Spleen (tissue), 11 donors: Measurements from ENCODE around the gene SNX12. TPM values are rescaled to one million over a fixed set of nuclear protein-coding genes. Genes with fewer than 3 reads are reported as not detected.

Experiments used
- DNase-seq: peaks from one replicate; pipeline ENCODE4 v3.0.0-alpha.2; 2020
- H3K27ac ChIP-seq, 8 donors: fragments of 200-600 bp; sonication (generic) in 7 of 8; 1 replicate in 4 of 8; 2 replicates in 4 of 8; pipeline versions ENCODE4 v1.5.0 to v1.8.0; 2016 to 2021; ENCODE audit warnings: inconsistent platforms in 4 of 8, mild to moderate bottlenecking in 4 of 8, moderate library complexity in 1 of 8
- H3K27me3 ChIP-seq, 7 donors: fragments of 200-600 bp; sonication (generic) in 6 of 7; replicated peaks in 1 of 7; 1 replicate in 4 of 7; 2 replicates in 3 of 7; pipeline versions ENCODE4 v1.5.0 to v1.8.0; 2016 to 2021; ENCODE audit warnings: inconsistent platforms in 3 of 7, mild to moderate bottlenecking in 1 of 7
- H3K36me3 ChIP-seq, 6 donors: fragments of 200-600 bp; sonication (generic) in 5 of 6; 1 replicate in 4 of 6; 2 replicates in 2 of 6; pipeline versions ENCODE4 v1.5.0 to v1.8.0; 2016 to 2021; ENCODE audit warnings: inconsistent platforms in 2 of 6
- H3K4me1 ChIP-seq, 6 donors: fragments of 200-600 bp; sonication (generic) in 5 of 6; 1 replicate in 3 of 6; 2 replicates in 3 of 6; pipeline versions ENCODE4 v1.5.0 to v1.8.0; 2016 to 2021; ENCODE audit warnings: inconsistent platforms in 3 of 6
- H3K4me3 ChIP-seq, 8 donors: fragments of 200-600 bp; sonication (generic) in 7 of 8; 1 replicate in 4 of 8; 2 replicates in 4 of 8; pipeline versions ENCODE4 v1.5.0 to v1.8.0; 2016 to 2021; ENCODE audit warnings: inconsistent platforms in 4 of 8, mild to moderate bottlenecking in 4 of 8, moderate library complexity in 2 of 8
- H3K9me3 ChIP-seq, 8 donors: fragments of 200-600 bp; sonication (generic) in 7 of 8; 1 replicate in 4 of 8; 2 replicates in 4 of 8; pipeline versions ENCODE4 v1.5.0 to v1.8.0; 2016 to 2021; ENCODE audit warnings: inconsistent platforms in 4 of 8
- CTCF ChIP-seq, 11 experiments: fragments of 200-600 bp in 7 of 11; fragments of 450-650 bp in 4 of 11; sonication (generic) in 4 of 11; IDR thresholded peaks in 8 of 11; conservative IDR thresholded peaks in 3 of 11; 1 replicate in 7 of 11; 2 replicates in 4 of 11; pipeline versions ENCODE4 v1.4.0 to v1.8.0; 2016 to 2021; ENCODE audit warnings: antibody characterized with exemption in 11 of 11, inconsistent platforms in 4 of 11, mild to moderate bottlenecking in 1 of 11
- POLR2A ChIP-seq, 3 donors: fragments of 450-650 bp; IDR thresholded peaks; one replicate each; pipeline ENCODE4 v1.5.1; 2017; ENCODE audit warnings: antibody characterized with exemption in 3 of 3, mild to moderate bottlenecking in 1 of 3
- POLR2AphosphoS5 ChIP-seq, 3 donors: sonication (generic); formaldehyde crosslinking; IDR thresholded peaks; one replicate each; pipeline ENCODE4 v1.5.1; 2017; ENCODE audit warnings: antibody characterized with exemption in 3 of 3
- WGBS, 5 donors: extraction: QIAGEN DNeasy Blood & Tissue Kit in 3 of 5; methylation state at CpG; one replicate each; pipeline versions ENCODE4 v1.1.5 to v1.1.7; 2013 to 2018; 5-methylcytosine and 5-hydroxymethylcytosine counted together
- intact Hi-C: fragments of 100-400 bp; cut with DNase I; formaldehyde crosslinking; loops from one replicate; pipeline ENCODE4 v1.15.0; 2023; ENCODE audit warnings: low total_unique reads
- polyA plus RNA-seq, 3 donors: library from polyadenylated mRNA; stranded (reverse); fragments of 200-250 nt; gene quantifications; one replicate each; pipeline ENCODE4 v1.2.1, GENCODE V29; 2013
- total RNA-seq, 7 donors: library from RNA; depleted of rRNA in 3 of 7; stranded (reverse); fragments of >200 nt in 3 of 7; fragmentation: NEBNext Ultra II Directional in 4 of 7; extraction: Animal tissue kit (Norgen Biotek cat#: 25700) in 4 of 7; gene quantifications; one replicate each; pipeline versions ENCODE4 v1.1.0 to v1.2.1, GENCODE V29; 2016 to 2021
- donor health status: healthy with polysubstance abuse.
- donor health status: DM: no; HTN: no; CAD: no; lungs with moderate emphysema.
- donor health status: DM: no; HTN: no; CAD: no.
- donor health status: Bipolar disorder and iron deficiency.
- donor health status: healthy.
- donor health status: DM: no; HTN: no; CAD: no.
- donor health status: DM: yes; HTN: yes; CAD: no.

SNX12 gene
- total and polyA plus RNA-seq, 10 donors = 11.7 to 47.6 (median 39.6) TPM

- 50 to 70% (median 64%) methylated on average over 1 of the region's 1 CpG for WGBS, 5 donors
- no peak within 1 kb of the TSS for H3K4me3 ChIP-seq
- no peaks in the 10 kb centered on the region for H3K27me3 ChIP-seq
- intact Hi-C loops = no loop called here
- H3K9me3 ChIP-seq = no peaks in the 10 kb centered on the region
- peaks cover 8 to 91% (median 61%) of the 10 kb centered on the region in 6 donors for H3K4me1 ChIP-seq
- DNase-seq = peak; percentile 22
- TF ChIP-seq CTCF (IDR thresholded peaks at IDR 0.05 in 8 of 11, conservative IDR thresholded peaks at IDR 0.05 in 3 of 11) = no peak
- peak in 1 of 3 donors; percentile 4 for TF ChIP-seq POLR2AphosphoS5 (IDR thresholded peaks at IDR 0.05)
- peaks cover 0 to 26% (median 0%) of the 10 kb centered on the region in 6 donors for H3K36me3 ChIP-seq
- H3K27ac ChIP-seq = peak within 1 kb of the TSS in 6 of 8 donors; percentile 13 to 90 (median 89)
Observed at GRCh38 chrX:71106427-71106826, 38.3 kb upstream of the SNX12 start, which contains the start of gene CXorf65. TSS of gene CXorf65 (minus strand) at chrX:71106740. CDS start at chrX:71106556, 184 bp downstream.

- DNase-seq = peak; percentile 13
- intact Hi-C loops = no loop called here
- no peak for TF ChIP-seq POLR2A (IDR thresholded peaks at IDR 0.05)
- no peak for TF ChIP-seq CTCF (IDR thresholded peaks at IDR 0.05 in 8 of 11, conservative IDR thresholded peaks at IDR 0.05 in 3 of 11)
- TF ChIP-seq POLR2AphosphoS5 (IDR thresholded peaks at IDR 0.05) = no peak
- no peaks in the 10 kb centered on the region for H3K27me3 ChIP-seq
- 74 to 92% (median 81%) methylated on average over 3 of the region's 3 CpGs for WGBS, 5 donors
- H3K36me3 ChIP-seq = peaks cover 0 to 32% (median 0%) of the 10 kb centered on the region in 6 donors
- no peak overlapping the region for H3K4me3 ChIP-seq
- no peaks in the 10 kb centered on the region for H3K9me3 ChIP-seq
- peaks cover 8 to 98% (median 61%) of the 10 kb centered on the region in 6 donors for H3K4me1 ChIP-seq
- H3K27ac ChIP-seq = peak overlapping the region in 6 of 8 donors; percentile 13 to 89 (median 84)
Observed at GRCh38 chrX:71105628-71106027, 37.5 kb upstream of the SNX12 start.

- H3K4me1 ChIP-seq = peaks cover 13 to 95% (median 61%) of the 10 kb centered on the region in 6 donors
- H3K27ac ChIP-seq = peak overlapping the region; percentile 55 to 89 (median 78)
- no peaks in the 10 kb centered on the region for H3K9me3 ChIP-seq
- H3K27me3 ChIP-seq = no peaks in the 10 kb centered on the region
- peak overlapping the region in 3 of 8 donors; percentile 4 to 46 (median 25) for H3K4me3 ChIP-seq
- 3 to 20% (median 4%) methylated on average over 7 to 10 of the region's 10 CpGs for WGBS, 5 donors
- H3K36me3 ChIP-seq = peaks cover 0 to 22% (median 0%) of the 10 kb centered on the region in 6 donors
- peak; percentile 85 for DNase-seq
- TF ChIP-seq POLR2A (IDR thresholded peaks at IDR 0.05) (no peak), CTCF (IDR thresholded peaks at IDR 0.05 in 8 of 11, conservative IDR thresholded peaks at IDR 0.05 in 3 of 11) (no peak), POLR2AphosphoS5 (IDR thresholded peaks at IDR 0.05) (peak in 1 of 3 donors; percentile 15)
- intact Hi-C loops = no loop called here
Observed at GRCh38 chrX:71103110-71103983, 35.2 kb upstream of the SNX12 start.

- TF ChIP-seq POLR2A (IDR thresholded peaks at IDR 0.05) = no peak
- no peak for TF ChIP-seq CTCF (IDR thresholded peaks at IDR 0.05 in 8 of 11, conservative IDR thresholded peaks at IDR 0.05 in 3 of 11)
- no peak for TF ChIP-seq POLR2AphosphoS5 (IDR thresholded peaks at IDR 0.05)
- WGBS, 5 donors = 48 to 81% (median 74%) methylated on average over 2 to 3 of the region's 3 CpGs
- Histone ChIP-seq H3K4me1 (peaks cover 18 to 95% (median 61%) of the 10 kb centered on the region in 6 donors), H3K4me3 (no peak overlapping the region), H3K27ac (peak overlapping the region; percentile 20 to 89 (median 78)), H3K27me3 (peaks cover 0 to 3% (median 0%) of the 10 kb centered on the region in 7 donors), H3K36me3 (peaks cover 0 to 12% (median 0%) of the 10 kb centered on the region in 6 donors), H3K9me3 (no peaks in the 10 kb centered on the region)
- peak; percentile 27 for DNase-seq
- intact Hi-C loops = no loop called here
Observed at GRCh38 chrX:71102292-71102691, 34.2 kb upstream of the SNX12 start.
